Neural cell (in vitro differentiated cells): ENCODE measurements around the gene RIOK2. TPM values are rescaled to one million over a fixed set of nuclear protein-coding genes. Genes with fewer than 3 reads are reported as not detected.
A peak's percentile ranks its signal among the peaks of the same experiment; 100 is the strongest.

Source experiments
- H2AFZ ChIP-seq: fragments of 200-600, 300-800 bp; sonication (generic), shearing (Covaris generic); 2 replicates; pipeline ENCODE4 v1.6.0; 2014; ENCODE audit warnings: low read depth, mild to moderate bottlenecking, antibody characterized with exemption, low read length, moderate library complexity
- H3F3A ChIP-seq: fragments of 200-600 bp; shearing (Covaris generic); 2 replicates; pipeline ENCODE4 v1.6.1; 2016; ENCODE audit warnings: mild to moderate bottlenecking, moderate library complexity, mixed read lengths, antibody characterized with exemption, low read length; ENCODE audit not compliant: insufficient read depth, poor library complexity, severe bottlenecking
- H3K27ac ChIP-seq: fragments of 200-600, 300-800 bp; sonication (generic), shearing (Covaris generic); 2 replicates; pipeline ENCODE4 v1.5.1; 2014; ENCODE audit warnings: mild to moderate bottlenecking, low read length, moderate library complexity
- H3K27me3 ChIP-seq: fragments of 300-800, 200-600 bp; sonication (generic), shearing (Covaris generic); 2 replicates; pipeline ENCODE4 v1.6.0; 2014; ENCODE audit warnings: mild to moderate bottlenecking, low read depth, low read length, moderate library complexity; ENCODE audit not compliant: insufficient read depth
- H3K36me3 ChIP-seq: fragments of 300-800, 200-600 bp; sonication (generic), shearing (Covaris generic); 2 replicates; pipeline ENCODE4 v1.5.1; 2014; ENCODE audit warnings: mild to moderate bottlenecking, antibody characterized with exemption, low read length, moderate library complexity; ENCODE audit not compliant: insufficient read depth
- H3K4me2 ChIP-seq: fragments of 300-800, 200-600 bp; sonication (generic), shearing (Covaris generic); 2 replicates; pipeline ENCODE4 v1.6.0; 2014; ENCODE audit warnings: mild to moderate bottlenecking, low read length
- H3K4me3 ChIP-seq: fragments of 300-800, 200-600 bp; sonication (generic), shearing (Covaris generic); 2 replicates; pipeline ENCODE4 v1.5.1; 2014; ENCODE audit warnings: mild to moderate bottlenecking, low read length, moderate library complexity
- H3K79me2 ChIP-seq: fragments of 200-600 bp; shearing (Covaris generic); replicated peaks from 2 replicates; pipeline ENCODE4 v1.6.0; 2014; ENCODE audit warnings: mild to moderate bottlenecking, low read length, moderate library complexity; ENCODE audit not compliant: insufficient read depth
- H3K9ac ChIP-seq: fragments of 300-800, 200-600 bp; sonication (generic), shearing (Covaris generic); 2 replicates; pipeline ENCODE4 v1.6.1; 2016; ENCODE audit warnings: mild to moderate bottlenecking, low read length, mixed read lengths
- H3K9me2 ChIP-seq: fragments of 200-600 bp; shearing (Covaris generic); 2 replicates; pipeline ENCODE4 v1.6.1; 2016; ENCODE audit warnings: mild to moderate bottlenecking, low read length, mixed read lengths; ENCODE audit not compliant: insufficient read depth
- H3K9me3 ChIP-seq: fragments of 200-600, 300-800 bp; sonication (generic), shearing (Covaris generic); 2 replicates; pipeline ENCODE4 v1.6.1; 2016; ENCODE audit warnings: mild to moderate bottlenecking, mixed run types, low read length, moderate library complexity, mixed read lengths
- H4K20me1 ChIP-seq: fragments of 200-600 bp; shearing (Covaris generic); 2 replicates; pipeline ENCODE4 v1.6.1; 2016; ENCODE audit warnings: mild to moderate bottlenecking, mixed run types; ENCODE audit not compliant: insufficient read depth
- CTCF ChIP-seq: fragments of 450-650 bp; IDR thresholded peaks from 2 replicates; pipeline ENCODE4 v1.5.1; 2014; ENCODE audit warnings: antibody characterized with exemption, mild to moderate bottlenecking, moderate library complexity; ENCODE audit not compliant: poor library complexity, severe bottlenecking
- EP300 ChIP-seq: fragments of 450-650 bp; conservative IDR thresholded peaks from 2 replicates; pipeline ENCODE4 v1.6.1; 2014; ENCODE audit warnings: antibody characterized with exemption, mild to moderate bottlenecking, moderate library complexity; ENCODE audit not compliant: poor library complexity, severe bottlenecking
- EZH2 ChIP-seq: fragments of 200-600, 300-800 bp; shearing (Covaris generic), sonication (generic); IDR thresholded peaks from 2 replicates; pipeline ENCODE4 v1.6.1; 2014; ENCODE audit warnings: antibody characterized with exemption, low read length, borderline replicate concordance, mild to moderate bottlenecking; ENCODE audit not compliant: insufficient read depth, poor library complexity, severe bottlenecking
- MXI1 ChIP-seq: fragments of 450-650 bp; conservative IDR thresholded peaks from 2 replicates; pipeline ENCODE4 v1.6.1; 2014; ENCODE audit warnings: antibody characterized with exemption, mild to moderate bottlenecking; ENCODE audit not compliant: poor library complexity, severe bottlenecking
- POLR2AphosphoS5 ChIP-seq: IDR thresholded peaks from 2 replicates; pipeline ENCODE4 v1.6.1; 2012
- RAD21 ChIP-seq: fragments of 450-650 bp; conservative IDR thresholded peaks from 2 replicates; pipeline ENCODE4 v1.6.1; 2014; ENCODE audit warnings: antibody characterized with exemption, mild to moderate bottlenecking, moderate library complexity
- REST ChIP-seq: IDR thresholded peaks from 2 replicates; pipeline ENCODE4 v1.6.1; 2012; ENCODE audit warnings: borderline replicate concordance
- SMC3 ChIP-seq: fragments of 450-650 bp; conservative IDR thresholded peaks from 2 replicates; pipeline ENCODE4 v1.6.1; 2014; ENCODE audit warnings: antibody characterized with exemption, mild to moderate bottlenecking, moderate library complexity; ENCODE audit not compliant: poor library complexity
- TAF1 ChIP-seq: IDR thresholded peaks from 2 replicates; pipeline ENCODE4 v1.6.1; 2012; ENCODE audit warnings: low read depth
- polyA minus RNA-seq: library from RNA; depleted of rRNA, polyadenylated mRNA; stranded (reverse); fragments of >200 nt; gene quantifications from 2 replicates; pipeline ENCODE4 v1.2.3, GENCODE V29; 2014
- polyA plus RNA-seq: library from polyadenylated mRNA; depleted of rRNA; stranded (reverse); fragments of >200 nt; gene quantifications from 2 replicates; pipeline ENCODE4 v1.2.3, GENCODE V29; 2014

Gene RIOK2
- polyA plus RNA-seq (17.4 and 20.7 TPM in 2 replicates), polyA minus RNA-seq (39.8 and 48.2 TPM in 2 replicates)

GRCh38 chr5:97183100-97183929 lies at the start of gene RIOK2:
Gene RIOK2, minus strand, starts transcription at chr5:97183247. Its CDS starts 56 bp downstream, at chr5:97183191.
- H3K9me3 ChIP-seq: no peaks in the 10 kb centered on the region
- peak within 1 kb of the TSS; percentile 94 for H3K4me2 ChIP-seq
- peaks cover 17% of the 10 kb centered on the region for H3K79me2 ChIP-seq
- H3K9me2 ChIP-seq: no peaks in the 10 kb centered on the region
- H2AFZ ChIP-seq: peak within 1 kb of the TSS; percentile 63
- no peaks in the 10 kb centered on the region for H4K20me1 ChIP-seq
- H3K27me3 ChIP-seq: no peaks in the 10 kb centered on the region
- H3K9ac ChIP-seq: peak within 1 kb of the TSS; percentile 65
- peak; percentile 31 for TF ChIP-seq CTCF
- TF ChIP-seq TAF1: no peak
- peak; percentile 61 for TF ChIP-seq POLR2AphosphoS5
- TF ChIP-seq RAD21: peak; percentile 59
- peak; percentile 51 for TF ChIP-seq EP300
- TF ChIP-seq SMC3: peak; percentile 62
- TF ChIP-seq REST: no peak
- TF ChIP-seq MXI1: peak; percentile 92
- no peak for TF ChIP-seq EZH2
- peak within 1 kb of the TSS; percentile 83 for H3K27ac ChIP-seq
- no peaks in the 10 kb centered on the region for H3K36me3 ChIP-seq
- no peaks in the 10 kb centered on the region for H3F3A ChIP-seq
- H3K4me3 ChIP-seq: peak within 1 kb of the TSS; percentile 83

- H3K4me2 ChIP-seq: no peak overlapping the region
- H3K9me3 ChIP-seq: no peaks in the 10 kb centered on the region
- H3F3A ChIP-seq: no peaks in the 10 kb centered on the region
- H3K9me2 ChIP-seq: no peaks in the 10 kb centered on the region
- TF ChIP-seq POLR2AphosphoS5 (no peak), SMC3 (peak; percentile 87), MXI1 (no peak), CTCF (peak; percentile 88), REST (no peak), RAD21 (peak; percentile 91), EP300 (no peak), TAF1 (no peak), EZH2 (no peak)
- H3K4me3 ChIP-seq: no peak overlapping the region
- no peaks in the 10 kb centered on the region for H4K20me1 ChIP-seq
- no peaks in the 10 kb centered on the region for H3K27me3 ChIP-seq
- no peak overlapping the region for H3K9ac ChIP-seq
- H3K27ac ChIP-seq: no peak overlapping the region
- no peaks in the 10 kb centered on the region for H3K79me2 ChIP-seq
- no peaks in the 10 kb centered on the region for H3K36me3 ChIP-seq
- H2AFZ ChIP-seq: no peak overlapping the region
Observed at GRCh38 chr5:97231025-97231636, 48.1 kb upstream of the RIOK2 start.
